Measurements from ENCODE around the gene PARD3.

The PARD3 gene

GRCh38 chr10:34153663-34154382, 661.3 kb downstream of the PARD3 start:
- H3K9me3 ChIP-seq (ENCODE audit: control insufficient read depth, low read length): no peaks in the 10 kb centered on the region
- no peak overlapping the region for H3K27ac ChIP-seq (ENCODE audit: low read depth, low read length, severe bottlenecking)
- H3K4me3 ChIP-seq (ENCODE audit: extremely low read depth, insufficient read depth, low read length, poor library complexity, severe bottlenecking): no peak overlapping the region
- H3K36me3 ChIP-seq (ENCODE audit: control insufficient read depth, insufficient read depth, low read length): no peaks in the 10 kb centered on the region
- no peaks in the 10 kb centered on the region for H3K4me1 ChIP-seq (ENCODE audit: control insufficient read depth, insufficient read depth, low read length, poor library complexity, severe bottlenecking)
- no CpG with 5 or more reads among the region's 4 CpGs for WGBS, 2 experiments (ENCODE audit: insufficient coverage in 2 of 2)

- Histone ChIP-seq H3K36me3 (ENCODE audit: control insufficient read depth, insufficient read depth, low read length) (no peaks in the 10 kb centered on the region), H3K27ac (ENCODE audit: low read depth, low read length, severe bottlenecking) (no peak overlapping the region), H3K4me1 (ENCODE audit: control insufficient read depth, insufficient read depth, low read length, poor library complexity, severe bottlenecking) (no peaks in the 10 kb centered on the region), H3K4me3 (ENCODE audit: extremely low read depth, insufficient read depth, low read length, poor library complexity, severe bottlenecking) (no peak overlapping the region), H3K9me3 (ENCODE audit: control insufficient read depth, low read length) (no peaks in the 10 kb centered on the region)
- WGBS, 2 experiments (ENCODE audit: insufficient coverage in 2 of 2): 58 to 62% methylated on average over 1 of the region's 1 CpG
Measured at GRCh38 chr10:34152434-34152833, 662.7 kb downstream of the PARD3 start.

- WGBS, 2 experiments (ENCODE audit: insufficient coverage in 2 of 2): no CpG with 5 or more reads among the region's 1 CpG
- no peaks in the 10 kb centered on the region for H3K36me3 ChIP-seq (ENCODE audit: control insufficient read depth, insufficient read depth, low read length)
- H3K9me3 ChIP-seq (ENCODE audit: control insufficient read depth, low read length): no peaks in the 10 kb centered on the region
- no peak overlapping the region for H3K27ac ChIP-seq (ENCODE audit: low read depth, low read length, severe bottlenecking)
- H3K4me1 ChIP-seq (ENCODE audit: control insufficient read depth, insufficient read depth, low read length, poor library complexity, severe bottlenecking): no peaks in the 10 kb centered on the region
- no peak overlapping the region for H3K4me3 ChIP-seq (ENCODE audit: extremely low read depth, insufficient read depth, low read length, poor library complexity, severe bottlenecking)
Measured at GRCh38 chr10:34151931-34152330, 663.2 kb downstream of the PARD3 start.

- WGBS, 2 experiments (ENCODE audit: insufficient coverage in 2 of 2): no CpG with 5 or more reads among the region's 3 CpGs
- Histone ChIP-seq H3K9me3 (ENCODE audit: control insufficient read depth, low read length) (no peaks in the 10 kb centered on the region), H3K27ac (ENCODE audit: low read depth, low read length, severe bottlenecking) (no peak overlapping the region)
Measured at GRCh38 chr10:34151481-34151880, 663.6 kb downstream of the PARD3 start.

GRCh38 chr10:34150103-34150502, 665.0 kb downstream of the PARD3 start:
- Histone ChIP-seq H3K36me3 (ENCODE audit: control insufficient read depth, insufficient read depth, low read length) (no peaks in the 10 kb centered on the region), H3K4me3 (ENCODE audit: extremely low read depth, insufficient read depth, low read length, poor library complexity, severe bottlenecking) (no peak overlapping the region), H3K27ac (ENCODE audit: low read depth, low read length, severe bottlenecking) (no peak overlapping the region), H3K4me1 (ENCODE audit: control insufficient read depth, insufficient read depth, low read length, poor library complexity, severe bottlenecking) (no peaks in the 10 kb centered on the region), H3K9me3 (ENCODE audit: control insufficient read depth, low read length) (no peaks in the 10 kb centered on the region)
- WGBS, 2 experiments (ENCODE audit: insufficient coverage in 2 of 2): 100% methylated on average over 1 of the region's 3 CpGs; no CpG with 5 or more reads in 1 of the 2 experiments

More at GRCh38 chr10:34151481-34151880, 663.6 kb downstream of the PARD3 start:
- H3K4me3 ChIP-seq (ENCODE audit: extremely low read depth, insufficient read depth, low read length, poor library complexity, severe bottlenecking): no peak overlapping the region
- H3K36me3 ChIP-seq (ENCODE audit: control insufficient read depth, insufficient read depth, low read length): no peaks in the 10 kb centered on the region
- no peaks in the 10 kb centered on the region for H3K4me1 ChIP-seq (ENCODE audit: control insufficient read depth, insufficient read depth, low read length, poor library complexity, severe bottlenecking)

GRCh38 chr10:34148305-34148657, 666.8 kb downstream of the PARD3 start:
- Histone ChIP-seq H3K27ac (ENCODE audit: low read depth, low read length, severe bottlenecking) (no peak overlapping the region), H3K9me3 (ENCODE audit: control insufficient read depth, low read length) (no peaks in the 10 kb centered on the region)
- 80% methylated on average over 2 of the region's 3 CpGs; no CpG with 5 or more reads in 1 of the 2 experiments for WGBS, 2 experiments (ENCODE audit: insufficient coverage in 2 of 2)

GRCh38 chr10:34147641-34148304, 667.3 kb downstream of the PARD3 start:
- Histone ChIP-seq H3K4me3 (ENCODE audit: extremely low read depth, insufficient read depth, low read length, poor library complexity, severe bottlenecking) (no peak overlapping the region), H3K9me3 (ENCODE audit: control insufficient read depth, low read length) (no peaks in the 10 kb centered on the region), H3K27ac (ENCODE audit: low read depth, low read length, severe bottlenecking) (no peak overlapping the region), H3K36me3 (ENCODE audit: control insufficient read depth, insufficient read depth, low read length) (no peaks in the 10 kb centered on the region), H3K4me1 (ENCODE audit: control insufficient read depth, insufficient read depth, low read length, poor library complexity, severe bottlenecking) (no peaks in the 10 kb centered on the region)
- 80 to 92% methylated on average over 2 of the region's 4 CpGs for WGBS, 2 experiments (ENCODE audit: insufficient coverage in 2 of 2)

More at GRCh38 chr10:34148305-34148657, 666.8 kb downstream of the PARD3 start:
- Histone ChIP-seq H3K36me3 (ENCODE audit: control insufficient read depth, insufficient read depth, low read length) (no peaks in the 10 kb centered on the region), H3K4me3 (ENCODE audit: extremely low read depth, insufficient read depth, low read length, poor library complexity, severe bottlenecking) (no peak overlapping the region), H3K4me1 (ENCODE audit: control insufficient read depth, insufficient read depth, low read length, poor library complexity, severe bottlenecking) (no peaks in the 10 kb centered on the region)

- no peak overlapping the region for H3K4me3 ChIP-seq (ENCODE audit: extremely low read depth, insufficient read depth, low read length, poor library complexity, severe bottlenecking)
- no peaks in the 10 kb centered on the region for H3K4me1 ChIP-seq (ENCODE audit: control insufficient read depth, insufficient read depth, low read length, poor library complexity, severe bottlenecking)
- H3K9me3 ChIP-seq (ENCODE audit: control insufficient read depth, low read length): no peaks in the 10 kb centered on the region
- no CpG with 5 or more reads among the region's 3 CpGs for WGBS, 2 experiments (ENCODE audit: insufficient coverage in 2 of 2)
- H3K27ac ChIP-seq (ENCODE audit: low read depth, low read length, severe bottlenecking): no peak overlapping the region
- no peaks in the 10 kb centered on the region for H3K36me3 ChIP-seq (ENCODE audit: control insufficient read depth, insufficient read depth, low read length)
Measured at GRCh38 chr10:34145715-34146114, 669.4 kb downstream of the PARD3 start.

GRCh38 chr10:34143466-34143865, 671.6 kb downstream of the PARD3 start:
- no peaks in the 10 kb centered on the region for H3K9me3 ChIP-seq (ENCODE audit: control insufficient read depth, low read length)
- no peaks in the 10 kb centered on the region for H3K36me3 ChIP-seq (ENCODE audit: control insufficient read depth, insufficient read depth, low read length)
- no CpG with 5 or more reads among the region's 2 CpGs for WGBS, 2 experiments (ENCODE audit: insufficient coverage in 2 of 2)
- H3K4me1 ChIP-seq (ENCODE audit: control insufficient read depth, insufficient read depth, low read length, poor library complexity, severe bottlenecking): no peaks in the 10 kb centered on the region
- no peak overlapping the region for H3K4me3 ChIP-seq (ENCODE audit: extremely low read depth, insufficient read depth, low read length, poor library complexity, severe bottlenecking)
- no peak overlapping the region for H3K27ac ChIP-seq (ENCODE audit: low read depth, low read length, severe bottlenecking)

GRCh38 chr10:34141032-34141680, 673.9 kb downstream of the PARD3 start:
- WGBS, 2 experiments (ENCODE audit: insufficient coverage in 2 of 2): 100% methylated on average over 1 of the region's 2 CpGs
- no peaks in the 10 kb centered on the region for H3K9me3 ChIP-seq (ENCODE audit: control insufficient read depth, low read length)
- no peaks in the 10 kb centered on the region for H3K36me3 ChIP-seq (ENCODE audit: control insufficient read depth, insufficient read depth, low read length)
- no peaks in the 10 kb centered on the region for H3K4me1 ChIP-seq (ENCODE audit: control insufficient read depth, insufficient read depth, low read length, poor library complexity, severe bottlenecking)
- no peak overlapping the region for H3K4me3 ChIP-seq (ENCODE audit: extremely low read depth, insufficient read depth, low read length, poor library complexity, severe bottlenecking)
- no peak overlapping the region for H3K27ac ChIP-seq (ENCODE audit: low read depth, low read length, severe bottlenecking)

- H3K4me3 ChIP-seq (ENCODE audit: extremely low read depth, insufficient read depth, low read length, poor library complexity, severe bottlenecking): no peak overlapping the region
- no peaks in the 10 kb centered on the region for H3K4me1 ChIP-seq (ENCODE audit: control insufficient read depth, insufficient read depth, low read length, poor library complexity, severe bottlenecking)
- no peak overlapping the region for H3K27ac ChIP-seq (ENCODE audit: low read depth, low read length, severe bottlenecking)
- H3K9me3 ChIP-seq (ENCODE audit: control insufficient read depth, low read length): no peaks in the 10 kb centered on the region
- H3K36me3 ChIP-seq (ENCODE audit: control insufficient read depth, insufficient read depth, low read length): no peaks in the 10 kb centered on the region
- WGBS, 2 experiments (ENCODE audit: insufficient coverage in 2 of 2): 92 to 100% methylated on average over 2 to 3 of the region's 3 CpGs
Measured at GRCh38 chr10:34139559-34139958, 675.5 kb downstream of the PARD3 start.
